DMS114 treated with DMSO at 0.1 percent for 48 hours (cell line): ENCODE measurements around the gene SOWAHA.
"Not testable (repeated sequence)": the region's sequence is repeated elsewhere in the genome, so short reads cannot be mapped to it uniquely, and the experiment has no call there.

Experiments used
- DNase-seq: peaks from one replicate; lab custom pipeline; 2025; ENCODE audit not compliant: unreplicated experiment; lab: John Stamatoyannopoulos, UW

The SOWAHA gene

DNA sequence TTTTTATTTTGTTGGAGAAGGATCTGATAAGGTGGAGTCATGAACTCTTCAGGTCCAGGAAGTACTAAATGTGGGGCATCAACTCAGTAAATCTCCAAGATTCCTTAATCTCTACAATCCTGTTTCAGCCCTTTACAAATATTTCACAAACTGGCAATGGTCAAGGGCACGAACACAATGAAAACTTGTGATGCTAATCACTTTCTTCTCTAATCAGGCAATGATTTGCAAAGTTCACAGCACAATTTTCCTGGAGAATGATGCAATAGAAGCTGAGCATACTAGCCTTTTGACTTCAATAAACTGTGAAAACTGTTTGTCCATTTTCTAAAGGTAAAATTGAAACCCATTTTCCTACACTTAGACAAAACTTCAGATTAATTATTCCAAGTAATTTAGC, 36.2 kb downstream of the SOWAHA start:
- no peak for DNase-seq

DNA sequence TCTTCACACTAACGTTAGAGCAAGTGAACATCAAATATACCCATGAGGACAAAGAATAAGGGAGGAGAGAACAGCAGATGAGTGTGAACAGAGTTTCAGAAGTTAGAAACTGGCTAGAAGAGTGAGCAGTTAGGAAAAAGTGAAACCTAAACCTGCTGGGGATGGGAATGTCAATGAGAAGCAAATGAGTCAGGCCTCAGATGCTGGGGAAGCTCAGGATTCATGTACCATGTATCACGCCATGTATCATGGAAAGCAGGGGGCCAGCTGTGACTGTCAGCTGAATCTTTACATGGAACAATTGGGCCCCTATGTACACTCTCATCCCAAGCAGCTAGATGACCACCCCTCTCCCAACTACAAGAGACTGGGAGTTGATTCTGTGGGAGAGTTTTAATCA, 37.0 kb downstream of the SOWAHA start:
- no peak for DNase-seq

DNA sequence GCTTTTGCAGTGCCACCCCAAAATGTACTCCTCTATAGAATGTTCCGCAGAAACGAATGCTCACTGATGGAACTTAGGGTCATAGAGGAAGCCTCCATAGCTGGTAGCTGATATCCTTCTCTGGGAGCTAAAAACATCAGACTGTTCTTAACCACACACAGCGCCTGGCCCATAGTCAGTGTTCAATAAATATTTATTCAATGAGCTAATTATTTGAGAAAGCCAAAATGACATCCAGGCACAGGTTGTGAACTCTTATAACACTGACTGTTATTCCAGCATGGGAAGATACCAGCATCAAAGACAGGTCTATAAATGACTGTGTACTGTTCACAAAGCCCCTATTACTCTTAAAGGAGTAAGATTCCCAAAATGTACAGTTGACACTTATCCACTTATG, 40.2 kb downstream of the SOWAHA start:
- DNase-seq = no peak

DNA sequence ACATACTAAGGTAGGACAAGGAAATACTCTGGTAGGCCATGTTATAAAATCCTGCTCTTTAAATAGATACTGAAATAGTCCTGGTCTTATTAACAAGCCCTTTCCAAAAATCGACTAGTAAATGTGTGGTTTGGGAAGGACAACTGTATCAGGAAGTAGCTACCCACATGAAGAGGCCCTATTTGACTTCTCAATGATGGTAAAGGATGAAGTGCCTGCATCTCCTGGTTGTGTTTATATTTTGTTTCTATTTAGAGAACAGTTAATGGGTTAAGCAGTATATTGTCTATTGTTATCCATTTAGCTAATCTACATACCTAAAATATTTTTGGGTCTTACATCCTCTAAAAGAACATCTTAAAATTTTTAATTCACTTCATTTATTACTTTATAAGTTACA, 40.7 kb downstream of the SOWAHA start:
- no peak for DNase-seq

DNA sequence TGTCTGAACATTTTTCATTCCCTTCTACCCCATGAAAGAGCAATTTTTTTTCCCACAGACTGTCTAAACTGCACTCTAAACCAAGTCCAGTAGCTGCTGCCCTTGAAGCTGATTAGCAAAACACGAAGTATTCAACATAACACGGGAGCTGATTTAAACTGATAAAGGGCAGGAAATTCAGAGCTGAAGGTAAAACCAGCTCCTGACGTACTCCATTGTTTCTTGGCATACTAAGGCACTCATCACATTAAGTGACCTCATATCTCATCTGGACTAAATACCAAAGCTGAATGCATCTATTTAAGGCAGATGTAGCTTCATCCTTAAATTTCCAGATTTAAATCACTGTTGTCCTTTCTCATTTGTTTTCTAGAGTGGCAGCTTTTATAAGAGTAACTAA, 41.2 kb downstream of the SOWAHA start:
- DNase-seq = no peak

DNA sequence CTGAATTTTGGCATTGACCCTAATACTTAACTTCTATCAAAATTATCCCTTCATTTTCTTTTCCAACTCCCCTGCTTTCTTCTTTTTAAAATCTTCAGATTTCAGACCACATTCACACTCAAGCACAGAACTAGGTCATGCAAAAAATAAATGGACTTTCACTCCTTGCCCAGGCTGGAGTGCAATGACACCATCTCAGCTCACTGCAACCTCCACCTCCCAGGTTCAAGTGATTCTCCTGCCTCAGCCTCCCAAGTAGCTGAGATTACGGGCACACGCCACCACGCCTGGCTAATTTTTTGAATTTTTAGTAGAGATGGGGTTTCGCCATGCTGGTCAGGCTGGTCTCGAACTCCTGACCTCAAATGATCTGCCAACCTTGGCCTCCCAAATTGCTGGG, 41.9 kb downstream of the SOWAHA start:
- DNase-seq = not testable (repeated sequence)

DNA sequence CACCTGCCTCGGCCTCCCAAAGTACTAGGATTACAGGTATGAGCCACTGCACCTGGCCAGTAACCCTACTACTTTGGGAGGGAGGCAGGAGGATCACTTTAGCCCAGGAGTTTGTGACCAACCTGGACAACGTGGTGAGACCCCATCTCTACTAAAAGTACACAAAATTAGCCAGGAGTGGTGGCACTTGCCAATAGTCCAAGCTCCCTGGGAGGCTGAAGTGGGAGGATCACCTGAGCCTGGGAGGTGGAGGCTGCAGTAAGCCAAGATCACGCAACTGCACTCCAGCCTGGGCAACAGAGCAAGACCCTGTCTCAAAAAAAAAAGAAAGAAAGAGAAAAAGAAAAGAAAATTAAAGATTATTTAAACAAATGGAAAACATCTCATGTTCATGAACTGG, 42.9 kb downstream of the SOWAHA start:
- no peak for DNase-seq

DNA sequence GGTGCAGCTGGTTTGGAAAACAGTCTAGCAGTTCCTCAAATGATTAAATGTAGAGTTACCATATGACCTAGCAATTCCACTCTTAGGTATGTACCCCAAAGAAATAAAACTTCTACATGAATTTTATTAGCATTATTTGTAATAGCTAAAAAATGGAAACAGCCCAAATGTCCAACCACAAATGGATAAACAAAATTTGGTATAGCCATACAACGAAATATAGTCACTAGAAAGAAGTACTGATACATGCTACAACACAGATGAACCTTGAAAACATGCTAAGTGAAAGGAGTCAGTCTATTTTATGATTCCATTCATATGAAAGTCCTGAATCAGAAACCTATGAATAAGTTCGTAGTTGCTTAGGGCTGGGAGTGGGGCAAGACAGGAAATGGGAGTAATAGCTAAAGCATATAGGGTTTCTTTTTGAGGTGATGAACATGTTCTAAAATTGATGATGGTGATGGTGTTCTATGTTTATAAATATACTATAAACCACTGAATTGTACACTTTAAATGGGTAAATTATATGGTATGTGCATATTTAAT, 46.9 kb downstream of the SOWAHA start:
- DNase-seq = no peak

DNA sequence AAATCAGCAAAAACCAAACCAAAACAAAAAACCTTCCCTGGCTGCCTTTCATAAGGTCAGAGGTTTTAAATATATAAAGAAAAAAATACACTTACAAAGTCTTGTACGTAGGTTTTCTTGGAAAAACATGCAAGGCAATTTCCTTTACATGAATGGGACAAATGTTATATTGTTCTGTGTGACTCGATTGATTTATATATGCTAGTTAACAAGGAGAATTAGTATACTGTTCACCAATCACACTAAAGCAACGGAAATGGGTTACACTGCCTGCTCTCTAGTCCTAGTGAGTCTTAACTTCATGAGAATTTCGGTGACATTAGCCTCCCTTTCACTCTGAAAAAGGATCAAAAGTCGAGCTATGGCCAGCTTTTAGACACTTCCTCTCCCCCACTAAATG, 47.6 kb downstream of the SOWAHA start:
- no peak for DNase-seq

DNA sequence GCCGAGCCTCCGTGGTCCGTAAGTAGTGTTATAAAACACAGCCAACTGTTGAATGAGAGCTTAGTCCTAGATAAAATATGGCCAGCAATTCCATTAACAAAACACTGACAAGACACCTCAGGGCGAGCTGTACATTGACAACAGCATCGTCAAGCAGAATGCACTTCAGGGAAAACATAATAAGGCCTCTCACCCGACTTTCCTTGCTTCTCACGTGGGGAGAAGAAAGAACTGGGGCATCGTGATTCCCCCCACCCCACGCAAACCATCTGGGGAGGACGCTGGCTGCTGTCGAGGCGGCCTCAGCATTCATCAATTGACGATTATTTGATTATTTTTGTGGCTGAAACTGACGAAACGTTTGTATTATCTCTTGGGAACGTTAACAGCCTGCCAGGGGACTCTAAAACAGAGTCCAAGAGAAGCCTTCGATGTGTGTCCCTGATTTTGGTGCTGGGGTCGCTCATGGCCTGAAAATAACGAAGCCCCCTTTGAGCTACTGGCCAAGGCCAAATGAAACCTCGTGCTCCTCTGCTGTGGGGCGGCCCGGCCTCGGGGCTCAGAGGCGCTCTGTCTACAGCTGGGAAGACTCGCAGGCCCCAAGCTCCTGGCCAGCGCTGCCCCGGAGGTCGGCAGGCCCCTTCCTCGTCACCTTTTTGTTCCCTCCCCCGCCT, 52.7 kb downstream of the SOWAHA start:
- DNase-seq = no peak
